HG03097 (cell line): ENCODE data around the gene APOA4.
"Not testable (repeated sequence)": the region's sequence is repeated elsewhere in the genome, so short reads cannot be mapped to it uniquely, and the experiment has no call there.

Experiments used
- ATAC-seq: cut with Tn5 transposase; IDR thresholded peaks from one replicate; pipeline ENCODE4 v1.9.1; 2021; ENCODE audit not compliant: unreplicated experiment, low FRiP score

APOA4 gene

GRCh38 chr11:116849486-116849885 is 26.4 kb upstream of the APOA4 start:
- no peak for ATAC-seq

- ATAC-seq: no peak
Observed at GRCh38 chr11:116849060-116849459, 26.0 kb upstream of the APOA4 start.

DNA sequence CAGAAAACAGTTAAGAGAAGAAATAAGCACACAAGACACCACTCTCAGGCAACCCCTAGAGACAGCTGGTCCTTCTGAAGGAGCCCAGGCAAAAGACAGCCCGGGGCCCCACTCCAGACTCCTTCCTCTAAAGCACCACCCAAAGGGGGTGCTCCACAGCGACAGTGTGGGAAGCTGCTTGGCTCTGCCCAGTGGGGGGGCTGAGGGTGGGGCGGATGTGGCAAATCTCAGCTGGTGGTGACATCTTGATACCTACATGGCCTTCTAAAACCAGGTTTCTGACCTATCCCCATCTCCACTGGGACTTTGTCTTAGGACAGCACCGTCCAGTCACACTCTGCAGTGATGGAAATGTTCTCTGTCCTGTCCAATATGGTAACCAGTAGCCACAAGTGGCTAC is 24.5 kb upstream of the APOA4 start:
- no peak for ATAC-seq

GRCh38 chr11:116844722-116845121 is 21.6 kb upstream of the APOA4 start:
- ATAC-seq: no peak

GRCh38 chr11:116843661-116844060 is 20.6 kb upstream of the APOA4 start:
- ATAC-seq: no peak

DNA sequence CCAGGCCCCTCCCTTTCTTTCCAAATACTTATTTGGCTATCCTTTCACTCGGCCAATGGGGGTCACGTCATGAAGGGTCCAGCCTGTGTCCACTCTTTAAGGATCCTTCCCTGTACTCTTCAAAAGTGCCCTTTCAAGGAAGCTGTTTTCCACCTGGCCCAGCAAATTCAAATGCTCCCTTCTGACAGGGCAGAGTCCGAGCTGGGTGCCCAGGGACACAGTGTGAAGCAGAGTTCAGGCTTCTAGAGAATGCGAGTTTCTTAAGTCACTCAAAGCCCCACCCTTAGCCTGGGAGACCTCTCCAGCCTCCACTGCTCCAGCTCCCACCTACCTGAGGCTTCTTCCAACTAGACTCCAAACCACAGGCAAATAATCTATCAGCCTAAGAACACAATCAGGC is 19.8 kb upstream of the APOA4 start:
- no peak for ATAC-seq

DNA sequence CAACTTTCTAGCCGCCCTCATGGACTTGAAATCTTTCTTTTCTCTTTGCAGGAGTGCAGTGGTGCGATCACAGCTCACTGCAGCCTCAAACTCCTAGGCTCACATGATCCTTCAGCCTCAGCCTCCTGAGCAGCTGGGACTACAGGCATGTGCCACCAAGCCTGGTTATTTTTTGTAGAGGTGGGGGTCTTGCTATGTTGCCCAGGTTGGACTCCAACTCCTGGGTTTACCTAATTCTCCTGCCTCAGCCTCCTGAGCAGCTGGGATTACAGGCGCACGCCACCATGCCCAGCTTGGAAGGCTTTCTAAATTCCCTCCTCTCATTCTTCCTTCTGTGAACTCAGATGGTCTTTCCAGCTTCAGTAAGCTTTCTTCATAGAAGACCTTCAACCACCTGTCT is 19.0 kb upstream of the APOA4 start:
- ATAC-seq: no peak

DNA sequence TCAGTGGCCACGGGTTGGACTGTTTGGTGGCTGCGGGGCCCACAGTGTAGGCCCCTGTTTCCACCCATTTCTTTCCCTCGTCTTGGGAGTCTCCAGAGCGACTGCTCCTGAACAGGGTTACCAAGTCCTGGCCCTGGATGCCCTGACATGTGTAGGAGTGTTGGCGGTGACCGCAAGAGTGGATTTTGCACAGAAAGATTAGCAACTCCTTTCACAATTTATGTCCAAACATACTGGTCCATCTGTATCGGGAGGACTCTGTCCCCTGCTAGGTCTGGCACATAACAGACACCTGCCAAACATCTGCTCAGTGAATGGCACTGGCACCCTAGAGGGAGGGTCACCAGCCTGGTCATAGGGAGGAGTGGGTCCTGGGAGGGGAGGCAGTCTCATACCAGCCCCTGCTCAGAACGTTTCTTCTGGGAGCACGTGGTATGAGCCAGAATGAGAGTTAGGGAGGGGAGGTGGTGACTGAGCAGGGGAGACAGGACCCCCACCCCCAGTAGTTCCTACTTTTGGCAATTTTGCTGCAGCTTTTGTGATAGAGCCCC is 17.7 kb upstream of the APOA4 start:
- ATAC-seq: no peak

DNA sequence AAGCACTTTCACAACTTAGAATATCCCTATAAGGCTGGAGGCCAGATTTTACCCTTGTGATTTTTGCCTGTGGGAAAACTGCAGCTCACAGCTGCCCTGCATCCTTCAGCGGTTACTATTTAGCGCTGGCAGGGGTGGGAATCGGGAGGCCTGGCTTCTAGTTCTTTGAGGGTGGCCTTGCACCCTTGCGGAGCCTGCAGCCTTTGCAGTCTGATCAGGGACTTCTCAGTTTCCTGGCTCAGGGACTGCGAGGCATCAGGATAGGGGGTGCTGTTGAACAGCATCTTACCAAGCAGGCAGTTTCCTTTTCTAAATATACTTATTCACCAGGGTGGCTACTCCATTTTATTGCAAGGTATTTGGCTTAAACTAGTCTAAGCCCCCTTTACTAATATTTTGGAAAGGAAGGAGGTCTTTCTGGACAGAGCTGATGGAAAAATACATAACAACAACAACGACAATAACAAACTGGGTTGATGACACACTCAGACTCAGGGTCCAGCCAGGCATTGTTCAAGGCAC is 17.2 kb upstream of the APOA4 start:
- ATAC-seq: no peak

GRCh38 chr11:116838321-116839084 is 15.4 kb upstream of the APOA4 start:
- ATAC-seq: no peak

GRCh38 chr11:116837231-116838091 is 14.4 kb upstream of the APOA4 start, which contains the start of gene APOA1:
Gene APOA1, minus strand, starts transcription at chr11:116837622. Its CDS starts 235 bp downstream, at chr11:116837387.
- ATAC-seq: no peak

GRCh38 chr11:116836632-116836991 is 13.5 kb upstream of the APOA4 start:
- ATAC-seq: no peak

DNA sequence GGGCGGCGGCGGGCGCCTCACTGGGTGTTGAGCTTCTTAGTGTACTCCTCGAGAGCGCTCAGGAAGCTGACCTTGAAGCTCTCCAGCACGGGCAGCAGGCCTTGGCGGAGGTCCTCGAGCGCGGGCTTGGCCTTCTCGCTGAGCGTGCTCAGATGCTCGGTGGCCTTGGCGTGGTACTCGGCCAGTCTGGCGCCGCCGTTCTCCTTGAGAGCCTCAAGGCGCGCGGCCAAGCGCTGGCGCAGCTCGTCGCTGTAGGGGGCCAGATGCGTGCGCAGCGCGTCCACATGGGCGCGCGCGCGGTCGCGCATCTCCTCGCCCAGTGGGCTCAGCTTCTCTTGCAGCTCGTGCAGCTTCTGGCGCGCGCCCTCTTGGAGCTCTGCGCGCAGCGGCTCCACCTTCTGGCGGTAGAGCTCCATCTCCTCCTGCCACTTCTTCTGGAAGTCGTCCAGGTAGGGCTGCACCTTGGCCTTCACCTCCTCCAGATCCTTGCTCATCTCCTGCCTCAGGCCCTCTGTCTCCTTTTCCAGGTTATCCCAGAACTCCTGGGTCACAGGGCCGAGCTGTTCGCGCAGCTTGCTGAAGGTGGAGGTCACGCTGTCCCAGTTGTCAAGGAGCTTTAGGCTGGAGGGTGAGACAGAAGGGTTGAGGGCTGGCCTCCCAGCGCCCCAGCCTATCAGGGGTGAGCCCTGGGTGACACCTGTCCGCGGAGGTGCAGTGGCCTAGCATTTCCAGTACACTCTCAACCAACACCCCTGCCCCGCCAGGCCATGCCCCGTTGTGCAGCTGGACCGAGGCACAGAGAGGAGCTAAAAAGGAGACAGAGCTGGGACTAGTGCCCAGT is 12.9 kb upstream of the APOA4 start:
- ATAC-seq: no peak

GRCh38 chr11:116835042-116835772 is 12.1 kb upstream of the APOA4 start:
- no peak for ATAC-seq

DNA sequence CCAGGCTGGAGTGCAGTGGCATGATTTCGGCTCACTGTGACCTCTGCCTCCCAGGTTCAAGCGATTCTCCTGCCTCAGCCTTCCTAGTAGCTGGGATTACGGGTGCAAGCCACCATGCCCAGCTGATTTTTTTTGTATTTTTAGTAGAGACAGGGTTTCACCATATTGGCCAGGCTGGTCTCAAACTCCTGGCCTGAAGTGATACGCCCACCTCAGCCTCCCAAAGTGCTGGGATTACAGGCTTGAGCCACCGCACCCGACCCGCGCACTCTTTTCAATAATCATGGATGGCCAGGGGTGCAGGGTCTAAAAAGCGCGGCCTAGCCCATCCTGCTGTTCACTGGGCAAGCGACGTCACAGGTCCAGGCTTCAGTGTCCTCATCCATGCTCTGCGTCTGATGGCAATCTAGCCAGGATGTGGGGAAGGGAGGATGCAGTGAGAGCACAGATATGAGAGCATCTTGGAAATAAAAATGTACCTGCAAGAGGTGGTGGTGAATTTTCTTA is 11.5 kb upstream of the APOA4 start:
- ATAC-seq: not testable (repeated sequence)

DNA sequence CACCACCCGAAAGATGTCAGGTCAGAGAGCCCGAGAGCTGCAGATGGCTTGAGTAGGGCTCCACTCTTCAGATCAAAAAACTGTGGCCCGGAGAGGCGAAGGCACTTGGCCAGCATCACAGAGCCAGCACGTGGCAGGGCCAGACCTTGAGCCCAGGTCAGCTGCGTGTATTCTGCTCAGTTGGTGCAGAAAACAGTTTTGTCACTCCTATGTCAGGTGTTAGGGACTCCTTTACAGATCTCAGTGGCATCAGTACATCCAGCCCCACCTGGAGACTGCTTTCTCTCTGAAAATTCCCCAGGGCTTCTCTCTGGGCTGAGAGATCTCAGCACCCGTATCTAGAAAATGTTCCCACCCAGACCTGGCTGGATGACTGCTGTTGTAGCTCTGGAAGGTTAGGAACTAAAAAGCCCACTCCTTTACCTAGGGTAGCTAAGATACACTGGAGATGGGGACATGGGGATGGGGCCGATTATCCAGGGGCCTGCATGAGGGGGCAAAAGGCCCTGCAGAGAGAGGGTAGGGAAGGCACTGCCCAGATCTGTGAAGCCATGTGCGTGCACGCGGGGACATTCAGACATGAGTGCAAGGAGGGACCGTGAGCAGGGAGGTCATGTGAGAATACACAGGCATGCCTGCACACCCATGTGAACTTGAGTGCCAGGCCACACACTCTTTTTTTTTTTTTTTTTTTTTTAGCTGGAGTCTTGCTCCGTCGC is 10.9 kb upstream of the APOA4 start:
- no peak for ATAC-seq

DNA sequence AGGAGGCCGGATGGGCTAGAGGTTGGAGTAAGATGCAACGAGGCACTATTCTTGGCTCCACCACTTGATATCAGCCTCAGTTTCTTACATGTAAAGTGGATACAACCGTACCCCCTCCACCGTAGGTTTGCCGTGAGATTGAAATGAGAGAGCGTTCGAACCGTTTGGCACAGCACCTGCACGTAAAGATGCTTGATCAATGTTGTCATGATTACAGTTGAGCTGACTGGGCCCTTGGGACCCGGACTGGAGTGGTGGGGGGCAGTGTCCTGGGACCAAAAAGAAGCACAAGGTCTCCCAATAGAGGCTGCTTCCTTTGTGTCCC is 10.3 kb upstream of the APOA4 start:
- no peak for ATAC-seq

- no peak for ATAC-seq
Observed at GRCh38 chr11:116832350-116833290, 9.5 kb upstream of the APOA4 start.
